Melanocyte of skin (primary cell): ENCODE measurements around the gene CTDNEP1. TPM values are rescaled to one million over a fixed set of nuclear protein-coding genes. Genes with fewer than 3 reads are reported as not detected.

Experiments used
- small RNA-seq, 2 donors: library from RNA; depleted of rRNA; stranded (forward); fragments of <200 nt; gene quantifications; one replicate each; pipeline ENCODE3, GENCODE V24; 2012
- total RNA-seq, 2 donors: library from RNA; depleted of rRNA; stranded (reverse); fragments of >200 nt; gene quantifications; 2 replicates each; pipeline ENCODE4 v1.2.3, GENCODE V29; 2012

Gene CTDNEP1
- 10 to 100 TPM; 18.6 to 30.3 TPM for total RNA-seq

GRCh38 chr17:7251661-7252175 lies at the start of gene CTDNEP1:
CTDNEP1 (minus strand) TSS chr17:7251734; CDS start chr17:7251296, 438 bp downstream.

GRCh38 chr17:7294614-7295153 lies 43.1 kb upstream of the CTDNEP1 start, which contains the start of gene YBX2:
YBX2 (minus strand) TSS chr17:7294639; CDS start chr17:7294500, 139 bp downstream.

GRCh38 chr17:7281074-7281952 lies 29.8 kb upstream of the CTDNEP1 start, which contains the start of gene SLC2A4:
SLC2A4 (plus strand) TSS chr17:7281718; CDS start chr17:7281935, 217 bp downstream.

GRCh38 chr17:7262192-7262934 lies 10.8 kb upstream of the CTDNEP1 start, which contains the start of gene CLDN7:
CLDN7 (minus strand) TSS chr17:7262478; CDS start chr17:7262043, 435 bp downstream.

GRCh38 chr17:7252176-7253043 lies 876 bp upstream of the CTDNEP1 start, which contains the start of gene ELP5:
ELP5 (plus strand) TSS chr17:7252215; CDS start chr17:7252551, 336 bp downstream.

GRCh38 chr17:7241783-7242716 lies 9.5 kb downstream of the CTDNEP1 start, which contains the start of gene GABARAP:
GABARAP (minus strand) TSS chr17:7242449; CDS start chr17:7242330, 119 bp downstream.

GRCh38 chr17:7239091-7240027 lies 12.2 kb downstream of the CTDNEP1 start, which contains the start of gene PHF23:
PHF23 (minus strand) TSS chr17:7239457; CDS start chr17:7239279, 178 bp downstream.

GRCh38 chr17:7234083-7234951 lies 17.2 kb downstream of the CTDNEP1 start, which contains the start of gene DVL2:
DVL2 (minus strand) TSS chr17:7234517; CDS start chr17:7234262, 255 bp downstream.

GRCh38 chr17:7219812-7220592 lies 31.5 kb downstream of the CTDNEP1 start, which contains the start of the genes ACADVL and DLG4:
ACADVL (plus strand) TSS chr17:7219938; CDS start chr17:7219985, 47 bp downstream.
DLG4 (minus strand) TSS chr17:7219836.

Small RNA genes within 50 kb of the gene (small RNA-seq; reads per million reads assigned to genes)
- gene MIR324 (716 to 1,035 reads per million in 2 donors), gene RF00019 (0 reads per million in 2 donors)

Other genes with a start within 250 kb of the CTDNEP1 start
- 10 to 100 TPM; 87.2 to 90.5 TPM for gene RNASEK, start 239.1 kb downstream of the CTDNEP1 start, total RNA-seq
- gene BCL6B, start 228.7 kb downstream of the CTDNEP1 start, total RNA-seq = not detected
- gene SLC16A13, start 215.7 kb downstream of the CTDNEP1 start, total RNA-seq = 1 to 10 TPM in 1 of 2 donors, under 1 TPM in 1; 1.00 to 1.4 TPM
- under 1 TPM in 1 of 2 donors, not detected in 1; under 0.01 TPM for gene SLC16A11, start 207.6 kb downstream of the CTDNEP1 start, total RNA-seq
- gene CLEC10A, start 171.5 kb downstream of the CTDNEP1 start, total RNA-seq = not detected
- gene ASGR2, start 136.9 kb downstream of the CTDNEP1 start, total RNA-seq = not detected
- gene ASGR1, start 72.4 kb downstream of the CTDNEP1 start, total RNA-seq = under 1 TPM; 0.33 to 0.34 TPM
- gene DLG4, start 31.9 kb downstream of the CTDNEP1 start, total RNA-seq = 1 to 10 TPM; 6.2 to 9.7 TPM
- 100 to 1,000 TPM in 1 of 2 donors, 10 to 100 TPM in 1; 86.6 to 149 TPM for gene ACADVL, start 31.8 kb downstream of the CTDNEP1 start, total RNA-seq
- 100 to 1,000 TPM in 1 of 2 donors, 10 to 100 TPM in 1; 98.6 to 107 TPM for gene DVL2, start 17.2 kb downstream of the CTDNEP1 start, total RNA-seq
- 10 to 100 TPM; 65.7 to 80.9 TPM for gene PHF23, start 12.3 kb downstream of the CTDNEP1 start, total RNA-seq
- gene GABARAP, start 9.3 kb downstream of the CTDNEP1 start, total RNA-seq = 100 to 1,000 TPM; 165 to 225 TPM
- 10 to 100 TPM; 33.7 to 47.3 TPM for gene ELP5, start 481 bp upstream of the CTDNEP1 start, total RNA-seq
- gene CLDN7, start 10.7 kb upstream of the CTDNEP1 start, total RNA-seq = under 1 TPM; 0.69 to 1.00 TPM
- under 1 TPM; under 0.01 to 0.34 TPM for gene SLC2A4, start 30.0 kb upstream of the CTDNEP1 start, total RNA-seq
- gene YBX2, start 42.9 kb upstream of the CTDNEP1 start, total RNA-seq = under 1 TPM in 1 of 2 donors, not detected in 1; 0.67 TPM
- 100 to 1,000 TPM; 830 to 988 TPM for gene EIF5A, start 55.9 kb upstream of the CTDNEP1 start, total RNA-seq
- gene GPS2, start 63.6 kb upstream of the CTDNEP1 start, total RNA-seq = 10 to 100 TPM; 74.7 to 87.2 TPM
- 10 to 100 TPM; 14.8 to 16.7 TPM for gene NEURL4, start 77.6 kb upstream of the CTDNEP1 start, total RNA-seq
- gene ACAP1, start 84.8 kb upstream of the CTDNEP1 start, total RNA-seq = under 1 TPM in 1 of 2 donors, not detected in 1; 0.67 TPM
- 1 to 10 TPM; 1.3 to 3.4 TPM for gene KCTD11, start 100.4 kb upstream of the CTDNEP1 start, total RNA-seq
- not detected for gene TMEM95, start 103.4 kb upstream of the CTDNEP1 start, total RNA-seq
- gene TNK1, start 129.4 kb upstream of the CTDNEP1 start, total RNA-seq = under 1 TPM; 0.69 to 1.00 TPM
- 10 to 100 TPM in 1 of 2 donors, 1 to 10 TPM in 1; 9.6 to 12.0 TPM for gene PLSCR3, start 142.8 kb upstream of the CTDNEP1 start, total RNA-seq
- gene TMEM256, start 152.4 kb upstream of the CTDNEP1 start, total RNA-seq = 100 to 1,000 TPM in 1 of 2 donors, 10 to 100 TPM in 1; 73.0 to 107 TPM
- gene NLGN2, start 156.1 kb upstream of the CTDNEP1 start, total RNA-seq = 1 to 10 TPM; 4.0 to 4.1 TPM
- not detected for gene SPEM1, start 168.6 kb upstream of the CTDNEP1 start, total RNA-seq
- gene SPEM2, start 173.9 kb upstream of the CTDNEP1 start, total RNA-seq = not detected
- not detected for gene SPEM3, start 177.1 kb upstream of the CTDNEP1 start, total RNA-seq
- gene TMEM102, start 183.7 kb upstream of the CTDNEP1 start, total RNA-seq = 1 to 10 TPM; 7.3 to 7.9 TPM
- gene FGF11, start 187.8 kb upstream of the CTDNEP1 start, total RNA-seq = under 1 TPM; under 0.01 to 0.33 TPM
- 1 to 10 TPM; 5.5 to 5.7 TPM for gene CHRNB1, start 193.3 kb upstream of the CTDNEP1 start, total RNA-seq
- 10 to 100 TPM; 16.3 to 23.1 TPM for gene ZBTB4, start 227.9 kb upstream of the CTDNEP1 start, total RNA-seq
- gene SLC35G6, start 229.7 kb upstream of the CTDNEP1 start, total RNA-seq = not detected
- gene POLR2A, start 232.6 kb upstream of the CTDNEP1 start, total RNA-seq = 10 to 100 TPM; 95.3 to 96.9 TPM